ENCODE measurements around the gene CYFIP1.

CYFIP1 gene

DNA sequence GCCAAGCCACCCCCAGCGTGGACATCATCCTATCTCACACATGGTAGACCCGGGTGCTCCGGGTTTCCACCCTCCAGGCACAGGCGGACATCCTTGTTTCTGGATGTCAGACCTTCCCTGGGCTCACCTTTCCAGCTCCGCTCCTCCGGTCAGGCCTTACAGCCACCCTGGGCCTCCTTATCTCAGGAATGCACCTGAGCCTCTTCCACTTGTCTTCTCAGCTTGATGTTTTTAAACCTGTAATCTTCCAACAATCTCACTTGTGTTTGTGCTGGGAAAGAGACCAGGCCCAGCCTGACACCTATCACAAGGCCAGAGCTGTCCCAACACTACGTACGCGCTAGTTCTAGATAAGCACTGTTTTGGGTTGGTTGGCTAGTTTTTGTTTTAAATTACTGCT lies 87.8 kb downstream of the CYFIP1 start:
- DNase-seq (ENCODE audit: extremely low read depth in 1 of 2, low read depth in 1 of 2): no peak

DNA sequence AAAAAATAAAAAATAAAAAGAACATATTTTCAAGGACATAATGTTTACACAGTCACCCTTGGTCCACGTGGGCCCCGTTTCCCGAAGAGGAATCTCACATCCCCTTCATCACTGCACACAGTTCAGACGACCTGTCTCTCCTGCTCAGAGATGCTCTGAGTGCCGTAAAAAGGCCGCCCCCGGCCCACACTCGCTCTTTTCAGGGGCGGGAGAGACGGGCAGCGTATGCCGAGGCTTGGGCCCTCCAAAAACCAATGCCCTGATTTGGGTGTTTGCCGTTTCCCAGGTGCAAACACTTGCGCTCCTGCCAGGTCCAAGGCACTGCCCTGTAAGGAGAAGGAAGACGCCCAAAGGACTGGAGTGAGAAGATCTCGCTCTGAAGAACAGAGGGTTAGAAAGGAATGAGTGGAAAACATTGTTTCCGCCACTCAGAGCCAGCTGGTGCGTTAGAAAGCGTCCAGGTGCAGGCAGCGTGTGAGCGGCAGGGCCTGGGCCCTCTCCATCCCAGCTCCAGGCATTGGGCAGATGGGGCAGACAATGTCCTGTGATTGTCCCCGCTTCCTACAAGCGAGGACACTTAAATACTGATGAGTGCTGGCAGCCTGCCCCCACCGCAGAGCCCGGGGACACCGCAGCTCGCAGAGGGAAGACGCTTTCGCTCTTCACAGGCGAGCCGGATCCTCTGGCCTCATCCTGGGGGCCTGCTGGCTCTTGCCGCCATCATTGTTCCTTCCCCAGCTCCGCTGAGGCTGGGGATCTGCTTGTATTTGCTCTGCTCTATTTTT lies 88.5 kb downstream of the CYFIP1 start:
- DNase-seq (ENCODE audit: extremely low read depth in 1 of 2, low read depth in 1 of 2): no peak

DNA sequence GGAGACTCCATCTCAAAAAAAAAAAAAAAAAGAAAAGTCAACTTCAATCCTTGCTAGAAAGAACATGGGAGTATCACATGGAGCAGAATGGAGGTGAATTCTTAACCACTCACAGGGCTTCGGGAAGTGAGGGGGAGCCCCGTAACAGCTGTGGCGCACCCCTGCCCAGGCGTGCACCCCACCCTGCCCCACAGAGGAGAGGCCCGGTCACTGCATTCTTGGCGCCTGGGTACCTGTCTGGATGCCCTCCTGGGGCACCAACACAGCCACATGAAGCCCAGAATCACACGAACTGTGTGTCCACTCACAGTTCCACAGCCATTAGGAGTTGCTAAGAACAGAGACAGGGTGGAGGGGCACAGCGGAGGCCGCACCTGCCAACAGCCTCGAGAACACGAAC lies 89.9 kb downstream of the CYFIP1 start:
- no peak for DNase-seq (ENCODE audit: extremely low read depth in 1 of 2, low read depth in 1 of 2)

DNA sequence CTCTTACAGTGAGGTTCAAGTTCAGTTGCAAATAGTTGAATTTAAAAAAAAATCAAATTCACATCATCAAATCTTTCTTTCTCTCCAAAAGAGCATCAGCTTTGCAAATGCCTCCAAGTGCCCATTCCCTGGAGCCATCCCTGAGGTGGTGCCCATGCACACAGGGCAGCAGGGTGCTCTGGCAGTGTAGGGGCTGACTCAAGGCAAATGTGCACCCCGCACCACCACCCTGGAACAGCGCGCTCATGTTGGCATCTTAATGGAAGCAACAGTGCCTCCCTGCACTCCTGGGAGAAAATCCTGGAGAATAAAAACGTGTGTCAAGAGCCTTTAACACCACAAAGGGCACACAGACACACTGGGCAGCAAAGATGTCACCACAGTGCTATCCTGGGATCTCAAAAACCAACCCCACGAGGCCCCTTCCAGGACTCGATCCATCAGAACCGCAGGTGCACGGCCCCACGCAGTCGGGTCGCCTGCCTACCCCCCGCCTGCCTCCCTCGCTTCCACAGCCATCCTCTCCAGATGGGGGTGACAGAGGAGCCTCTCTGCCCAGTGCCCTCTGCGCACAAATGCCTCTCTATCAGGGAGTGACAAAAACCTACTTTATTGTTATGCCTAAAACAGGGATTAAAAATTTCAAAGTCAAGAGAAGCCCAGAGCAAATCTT lies 90.9 kb downstream of the CYFIP1 start:
- no peak for DNase-seq (ENCODE audit: extremely low read depth in 1 of 2, low read depth in 1 of 2)

DNA sequence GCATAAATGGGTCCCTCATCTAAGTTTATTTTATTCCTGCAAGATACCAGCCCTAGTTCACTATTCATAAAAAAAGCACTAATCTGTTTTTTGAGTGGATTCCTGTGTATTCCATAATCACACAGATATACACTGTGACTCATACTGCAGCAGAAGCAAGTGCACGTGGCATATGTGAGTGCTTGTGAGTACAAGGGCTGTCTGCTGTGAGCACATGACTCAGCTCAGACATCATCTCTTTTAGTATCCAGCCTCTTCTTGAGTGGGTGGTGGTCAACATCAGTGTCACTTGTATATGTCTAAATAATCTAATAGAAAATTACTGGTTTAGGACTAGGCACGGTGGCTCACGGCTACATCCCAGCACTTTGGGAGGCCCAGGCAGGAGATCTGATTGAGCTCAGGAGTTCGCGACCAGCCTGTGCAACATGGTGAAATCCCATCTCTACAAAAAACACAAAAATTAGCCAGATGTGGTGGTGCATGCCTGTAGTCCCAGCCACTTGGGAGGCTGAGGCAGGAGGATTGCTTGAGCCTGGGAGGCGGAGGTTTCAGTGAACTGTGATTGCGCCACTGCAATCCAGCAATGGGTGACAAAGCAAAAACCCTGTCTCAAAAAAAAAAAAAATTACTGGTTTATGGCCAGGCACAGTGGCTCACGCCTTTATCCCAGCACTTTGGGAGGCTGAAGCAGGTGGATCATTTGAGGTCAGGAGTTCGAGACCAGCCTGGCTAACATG lies 91.9 kb downstream of the CYFIP1 start:
- no peak for DNase-seq (ENCODE audit: extremely low read depth in 1 of 2, low read depth in 1 of 2)

DNA sequence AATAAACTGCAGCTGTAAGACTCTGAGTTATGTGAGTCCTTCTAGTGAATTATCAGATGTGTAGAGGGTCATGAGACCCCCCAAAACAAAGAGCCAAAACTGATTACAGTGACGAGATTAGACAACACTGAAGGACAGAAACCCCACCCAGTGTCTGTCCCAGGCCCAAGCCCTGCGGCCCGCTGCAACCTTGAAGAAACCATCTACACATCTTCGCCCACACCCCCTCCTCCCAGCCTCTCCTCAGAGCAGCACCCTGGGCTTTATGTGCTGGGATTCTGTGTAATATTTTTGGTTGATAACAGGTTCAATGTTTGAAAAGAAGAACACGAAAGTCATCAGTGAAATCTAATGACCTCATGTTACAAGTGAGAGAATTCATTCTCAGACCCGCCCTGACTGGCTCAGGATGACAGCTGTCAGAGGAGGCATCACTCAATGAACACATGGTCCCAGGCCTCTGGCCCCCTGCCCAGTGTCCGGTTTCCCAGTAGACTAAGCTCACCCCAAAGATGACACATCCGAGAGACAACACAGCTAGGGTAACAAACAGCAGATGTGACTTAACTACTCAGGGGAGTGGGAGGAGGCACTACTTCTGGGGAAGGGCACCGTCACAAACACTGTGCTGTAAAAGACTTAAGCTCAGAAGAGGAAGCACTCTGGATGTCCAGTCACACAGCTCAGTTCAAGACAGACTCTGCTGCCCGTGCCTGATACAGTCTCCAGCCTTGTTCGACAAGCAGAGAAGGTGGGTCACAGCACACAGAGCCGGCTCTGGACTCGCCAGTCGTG lies 92.8 kb downstream of the CYFIP1 start:
- DNase-seq (ENCODE audit: extremely low read depth in 1 of 2, low read depth in 1 of 2): no peak

DNA sequence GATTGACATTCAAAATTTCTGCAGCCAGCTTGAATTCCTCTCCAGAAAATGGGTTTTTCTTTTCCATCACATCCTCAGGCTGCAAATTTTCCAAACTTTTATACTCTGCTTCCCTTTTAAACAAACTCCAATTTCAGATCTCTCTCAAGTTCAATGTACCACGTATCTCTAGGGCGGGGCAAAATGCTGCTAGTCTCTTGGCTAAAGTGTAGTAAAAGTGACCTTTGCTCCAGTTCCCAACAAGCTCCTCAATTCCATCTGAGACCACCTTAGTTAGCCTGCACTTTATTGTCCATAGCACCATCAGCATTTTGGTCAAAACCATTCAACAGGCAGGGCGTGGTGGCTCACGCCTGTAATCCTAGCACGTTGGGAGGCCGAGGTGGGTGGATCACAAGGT lies 95.0 kb downstream of the CYFIP1 start:
- DNase-seq (ENCODE audit: extremely low read depth in 1 of 2, low read depth in 1 of 2): no peak

DNA sequence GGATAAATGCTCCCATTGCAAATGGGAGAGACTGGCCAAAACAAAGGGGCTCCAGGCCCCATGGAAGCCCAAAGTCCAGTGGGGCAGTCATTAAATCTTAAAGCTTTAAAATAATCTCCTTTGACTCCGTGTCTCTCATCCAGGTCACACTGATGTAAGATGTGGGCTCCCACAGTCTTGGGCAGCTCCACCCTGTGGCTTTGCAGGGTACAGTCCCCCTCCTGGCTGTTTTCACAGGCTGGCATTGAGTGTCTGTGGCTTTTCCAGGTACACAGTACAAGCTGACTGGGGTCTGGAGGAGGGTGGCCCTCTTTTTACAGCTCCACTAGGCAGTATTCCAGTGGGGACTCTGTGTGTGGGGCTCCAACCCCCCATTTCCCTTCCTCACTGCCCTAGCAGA lies 95.8 kb downstream of the CYFIP1 start:
- DNase-seq (ENCODE audit: extremely low read depth in 1 of 2, low read depth in 1 of 2): no peak

DNA sequence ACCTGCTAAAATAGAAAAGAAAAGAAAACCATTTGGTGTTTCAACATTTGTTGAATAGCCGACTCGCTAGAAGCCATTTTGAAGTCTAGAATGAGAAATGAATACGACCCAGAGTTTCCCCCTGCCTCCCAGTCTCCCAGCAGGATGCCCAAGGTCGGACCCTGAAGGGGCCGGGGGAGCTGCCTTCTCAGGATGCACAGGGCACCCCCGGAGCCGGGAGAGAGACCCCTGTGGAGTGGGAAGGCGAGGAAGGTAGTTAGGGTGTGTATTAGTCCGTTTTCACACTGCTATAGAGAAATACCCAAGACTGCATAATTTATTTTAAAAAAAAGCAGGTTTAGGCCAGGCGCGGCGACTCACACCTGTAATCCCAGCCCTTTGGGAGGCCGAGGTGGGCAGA lies 97.0 kb downstream of the CYFIP1 start:
- no peak for DNase-seq (ENCODE audit: extremely low read depth in 1 of 2, low read depth in 1 of 2)

DNA sequence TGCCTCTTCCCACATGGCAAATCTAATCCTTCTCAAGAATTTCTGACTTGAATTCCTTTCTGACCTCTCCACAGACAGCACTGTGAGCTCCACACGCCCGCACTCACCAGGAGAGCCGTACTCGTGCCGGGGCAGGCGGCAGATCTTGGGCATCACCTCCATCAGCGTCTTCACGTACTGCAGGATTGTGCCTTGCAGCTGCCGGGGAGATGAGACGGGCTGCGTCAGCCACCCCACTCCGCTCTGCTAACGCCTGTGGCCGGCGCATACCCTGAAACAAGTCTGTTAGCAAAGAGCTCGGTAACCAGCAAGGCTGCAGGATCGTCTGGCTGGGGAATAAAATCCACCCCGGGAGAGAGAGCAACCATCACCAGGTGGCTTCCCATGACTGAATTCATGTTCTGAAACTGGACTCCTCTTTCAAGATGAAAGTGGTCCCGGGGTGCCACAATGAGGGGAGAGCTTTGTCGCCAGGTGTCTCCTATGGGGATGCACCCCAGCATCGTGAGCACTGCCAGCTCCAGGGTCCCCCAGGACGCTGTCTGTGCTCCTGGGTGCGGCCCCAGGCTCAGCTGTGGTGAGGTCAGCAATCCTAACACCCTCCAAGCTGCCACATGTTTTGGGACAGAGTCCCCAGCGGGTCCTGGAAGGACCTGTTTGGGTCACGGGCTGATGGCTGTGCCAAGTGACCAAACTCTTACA lies 98.3 kb downstream of the CYFIP1 start:
- DNase-seq (ENCODE audit: extremely low read depth in 1 of 2, low read depth in 1 of 2): no peak

DNA sequence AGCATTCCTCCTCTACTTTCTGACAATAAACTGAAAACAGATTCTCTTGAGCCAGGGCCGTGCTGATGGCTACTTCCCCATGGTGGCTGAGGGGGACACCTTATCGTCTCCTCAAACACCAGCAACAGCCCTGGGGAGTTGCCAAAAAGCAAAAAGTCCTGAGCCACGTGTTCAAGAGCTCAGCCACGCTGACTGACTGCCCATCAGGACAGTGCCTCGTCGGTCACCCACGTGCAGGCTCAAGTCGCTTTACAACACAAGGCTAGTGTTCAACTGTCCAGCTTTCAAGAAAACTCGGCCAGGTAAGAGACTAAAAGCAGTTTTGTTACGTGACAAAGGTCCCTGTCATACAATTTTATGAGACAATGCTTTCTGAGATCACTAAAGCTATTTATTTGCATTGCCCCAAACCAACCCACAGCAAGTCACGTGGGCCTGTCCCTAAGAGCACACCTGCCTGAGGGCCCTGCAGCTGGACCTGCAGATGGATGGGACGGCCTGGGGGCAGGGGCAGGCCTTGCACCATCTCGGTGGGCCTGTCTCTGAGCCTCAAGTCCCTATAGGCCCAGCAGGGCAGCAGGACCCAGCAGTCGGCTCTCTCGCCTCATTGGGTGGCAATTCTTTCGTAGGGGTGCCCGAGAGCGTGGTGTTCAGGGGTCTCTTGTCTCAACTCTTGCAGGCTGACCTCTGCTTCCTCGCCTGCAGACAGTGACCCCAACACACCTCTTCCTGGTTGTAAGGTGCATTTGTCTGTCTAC lies 99.0 kb downstream of the CYFIP1 start:
- no peak for DNase-seq (ENCODE audit: extremely low read depth in 1 of 2, low read depth in 1 of 2)

DNA sequence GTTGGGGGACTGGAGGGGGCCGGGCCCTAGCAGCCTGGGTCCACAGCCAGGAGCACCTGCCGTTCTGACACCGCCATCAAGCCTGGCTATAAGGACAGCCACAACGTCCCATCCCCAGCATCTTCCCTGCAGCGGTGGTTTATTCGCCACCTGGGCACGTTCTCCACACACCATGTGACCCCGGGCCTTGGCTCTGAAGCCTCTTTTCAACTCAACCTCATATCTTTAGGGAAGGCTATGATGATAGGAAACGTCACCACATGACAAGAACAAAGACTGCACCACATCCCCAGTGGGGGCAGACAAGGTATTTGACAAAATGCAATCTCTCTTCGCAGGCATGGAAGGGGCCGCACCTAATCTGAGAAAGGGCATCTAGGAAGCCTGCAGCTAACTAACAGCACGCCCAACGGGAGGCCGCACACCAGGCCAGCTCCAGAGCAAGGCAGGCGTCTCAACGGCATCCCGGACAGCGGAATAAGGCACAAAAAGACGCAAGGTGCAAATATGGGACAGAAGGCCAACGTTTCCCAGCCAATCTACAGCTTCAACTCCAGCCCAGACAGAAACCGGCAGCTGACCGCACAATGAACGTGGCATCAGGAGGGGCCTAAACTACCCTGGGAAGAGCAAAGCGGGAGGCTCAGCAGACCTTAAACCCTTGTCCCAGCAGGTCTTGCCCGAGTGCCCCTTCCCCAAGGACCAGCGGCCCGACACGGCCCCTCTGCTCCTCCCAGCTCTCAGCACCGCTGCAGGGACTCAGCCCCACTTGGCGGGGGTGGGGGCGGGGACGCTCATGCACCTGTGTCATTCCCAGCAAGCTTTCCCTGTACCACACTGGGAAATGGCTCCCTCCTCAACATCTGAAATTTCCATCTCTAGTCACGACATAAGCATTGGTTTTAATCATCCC lies 99.8 kb downstream of the CYFIP1 start:
- DNase-seq (ENCODE audit: extremely low read depth in 1 of 2, low read depth in 1 of 2): no peak

DNA sequence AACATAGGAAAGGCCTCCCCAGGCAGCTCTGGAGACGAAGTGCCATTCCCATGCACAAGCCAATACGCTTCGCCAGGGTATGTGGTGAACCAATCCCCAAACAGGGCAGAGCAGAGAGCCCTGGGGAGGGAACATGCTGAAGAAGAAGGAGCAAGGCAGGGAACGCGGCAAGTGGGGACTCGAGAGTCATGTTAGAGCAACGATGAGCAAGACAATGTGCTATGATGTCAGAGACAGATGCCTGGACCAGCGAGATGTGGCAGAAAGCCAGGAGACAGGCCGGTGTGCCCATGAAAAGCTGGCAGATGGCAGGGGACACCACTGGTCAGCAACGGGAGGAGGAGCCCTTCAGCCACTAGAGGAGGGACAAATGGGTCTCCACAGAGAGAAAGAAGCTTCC lies 102.1 kb downstream of the CYFIP1 start:
- DNase-seq (ENCODE audit: extremely low read depth in 1 of 2, low read depth in 1 of 2): no peak

DNA sequence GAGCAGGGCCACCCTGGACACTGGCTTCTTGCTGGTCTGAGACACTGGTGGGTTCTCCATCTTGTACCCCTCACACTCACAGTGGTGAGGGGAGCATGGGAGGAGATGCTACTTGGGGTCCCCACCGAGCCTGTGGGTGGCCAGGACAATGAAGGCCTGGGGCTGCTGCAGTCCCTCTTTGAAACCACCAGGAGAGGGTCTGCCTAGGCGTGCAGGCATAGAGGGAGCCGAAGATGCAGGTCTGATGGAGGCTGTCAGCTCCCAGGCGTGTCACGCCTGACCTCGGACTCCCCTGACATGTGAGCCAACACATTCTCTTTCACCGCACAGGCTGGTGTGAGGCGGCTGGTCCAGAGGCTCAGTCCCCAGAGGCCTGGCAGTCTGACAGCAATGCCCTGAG lies 102.6 kb downstream of the CYFIP1 start:
- no peak for DNase-seq (ENCODE audit: extremely low read depth in 1 of 2, low read depth in 1 of 2)

DNA sequence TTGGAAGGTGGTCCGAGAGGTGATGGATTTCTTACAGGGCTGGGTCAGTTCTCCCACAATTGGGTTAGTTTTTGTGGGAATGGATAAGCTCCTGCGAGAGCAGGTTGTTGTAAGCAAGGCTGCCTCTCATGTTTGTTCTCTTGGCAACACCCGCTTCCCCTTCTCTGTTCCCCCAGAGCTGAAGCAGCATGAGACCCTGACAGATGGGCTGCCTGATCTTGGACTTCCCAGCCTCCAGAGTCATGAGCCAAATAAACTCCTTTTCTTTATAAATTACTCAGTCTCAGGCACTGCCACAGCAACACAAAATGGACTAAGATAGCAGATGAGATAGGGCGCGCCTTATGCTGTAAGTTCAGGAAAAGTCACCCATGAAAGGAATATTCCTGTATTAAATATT lies 103.1 kb downstream of the CYFIP1 start:
- DNase-seq (ENCODE audit: extremely low read depth in 1 of 2, low read depth in 1 of 2): no peak

DNA sequence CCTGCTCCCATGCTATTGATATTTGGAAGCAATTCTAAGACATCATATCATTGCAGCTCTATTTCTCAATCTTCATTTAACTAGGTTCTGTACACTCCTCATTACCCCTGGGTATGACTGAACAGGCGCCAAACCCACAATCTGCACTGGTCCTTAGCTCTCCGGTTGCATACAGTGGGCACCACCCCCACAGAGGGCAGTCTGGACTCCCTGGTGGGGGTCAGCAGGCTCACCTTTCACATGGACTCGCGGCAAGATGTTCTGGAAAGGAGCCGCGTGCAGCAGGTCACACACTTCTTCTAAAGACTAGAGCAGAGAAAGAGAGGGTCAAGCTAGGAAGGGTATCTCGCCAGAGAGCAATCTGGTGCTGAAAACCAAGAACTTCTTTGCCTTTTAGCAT lies 105.2 kb downstream of the CYFIP1 start:
- no peak for DNase-seq (ENCODE audit: extremely low read depth in 1 of 2, low read depth in 1 of 2)

DNA sequence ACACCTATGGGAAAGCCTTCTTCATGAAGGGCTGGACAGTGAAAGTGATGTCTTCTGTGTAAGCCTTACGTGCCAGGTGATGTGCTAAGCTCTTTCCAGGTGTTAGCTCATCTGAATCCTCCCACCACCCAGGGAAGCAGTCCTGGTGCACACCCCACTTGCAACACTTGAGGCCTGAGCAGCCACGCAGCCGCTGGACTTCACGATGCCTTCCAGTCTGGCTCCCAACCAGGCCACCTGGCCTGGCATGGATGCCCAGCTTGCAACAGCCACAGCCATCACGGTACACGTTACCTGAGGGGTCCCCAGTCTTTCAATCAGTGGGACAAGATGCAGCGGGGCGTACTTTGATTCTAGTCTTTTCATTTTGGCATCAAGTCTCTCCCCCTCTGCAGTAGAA lies 105.9 kb downstream of the CYFIP1 start:
- DNase-seq (ENCODE audit: extremely low read depth in 1 of 2, low read depth in 1 of 2): no peak

DNA sequence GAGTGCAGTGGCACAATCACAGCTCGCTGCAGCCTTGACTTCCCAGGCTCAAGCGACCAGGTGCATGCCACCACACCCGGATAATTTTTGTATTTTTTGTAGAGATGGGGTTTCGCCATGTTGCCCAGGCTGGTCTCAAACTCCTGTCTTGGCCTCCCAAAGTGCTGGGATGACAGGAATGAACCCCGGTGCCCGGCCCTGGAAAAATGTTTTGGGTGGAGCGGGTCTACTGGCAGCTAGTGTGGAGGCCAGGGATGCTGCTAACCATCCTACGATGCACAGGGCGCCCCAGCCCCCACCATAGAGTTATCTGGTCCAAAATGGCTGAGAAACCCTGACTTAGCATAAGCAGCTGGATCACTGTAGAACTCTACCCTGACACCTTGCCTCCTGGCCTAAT lies 106.3 kb downstream of the CYFIP1 start:
- no peak for DNase-seq (ENCODE audit: extremely low read depth in 1 of 2, low read depth in 1 of 2)
